ENCODE data around the gene SERPING1. TPM values are rescaled to one million over a fixed set of nuclear protein-coding genes. Genes with fewer than 3 reads are reported as not detected.

Gene SERPING1
- total RNA-seq, 2 experiments from 2014 or later: not detected

DNA sequence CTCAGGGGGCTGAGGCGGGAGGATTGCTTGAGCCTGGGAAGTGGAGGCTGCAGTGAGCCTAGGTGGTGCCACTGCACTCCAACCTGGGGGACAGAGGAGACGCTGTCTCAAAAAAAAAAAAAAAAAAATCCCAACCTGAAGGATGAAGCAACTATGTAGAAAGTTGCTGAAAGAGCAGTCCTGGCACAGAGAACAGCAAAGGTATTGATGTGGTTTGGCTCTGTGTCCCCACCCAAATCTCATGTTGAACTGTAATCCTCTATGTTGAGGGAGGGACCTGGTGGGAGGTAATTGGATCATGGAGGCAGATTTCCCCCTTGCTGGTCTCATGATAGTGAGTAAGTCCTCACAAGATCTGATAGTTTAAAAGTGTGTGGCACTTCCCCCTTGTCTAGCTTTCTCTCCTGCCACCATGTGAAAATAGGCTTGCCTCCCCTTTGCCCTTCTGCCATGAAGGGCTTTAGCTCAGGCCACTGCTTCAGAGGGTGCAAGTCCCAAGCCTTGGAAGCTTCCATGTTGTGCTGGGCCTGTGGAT is 10.7 kb upstream of the SERPING1 start:
- CTCF ChIA-PET: no interaction called here
- POLR2A ChIA-PET: no interaction called here

DNA sequence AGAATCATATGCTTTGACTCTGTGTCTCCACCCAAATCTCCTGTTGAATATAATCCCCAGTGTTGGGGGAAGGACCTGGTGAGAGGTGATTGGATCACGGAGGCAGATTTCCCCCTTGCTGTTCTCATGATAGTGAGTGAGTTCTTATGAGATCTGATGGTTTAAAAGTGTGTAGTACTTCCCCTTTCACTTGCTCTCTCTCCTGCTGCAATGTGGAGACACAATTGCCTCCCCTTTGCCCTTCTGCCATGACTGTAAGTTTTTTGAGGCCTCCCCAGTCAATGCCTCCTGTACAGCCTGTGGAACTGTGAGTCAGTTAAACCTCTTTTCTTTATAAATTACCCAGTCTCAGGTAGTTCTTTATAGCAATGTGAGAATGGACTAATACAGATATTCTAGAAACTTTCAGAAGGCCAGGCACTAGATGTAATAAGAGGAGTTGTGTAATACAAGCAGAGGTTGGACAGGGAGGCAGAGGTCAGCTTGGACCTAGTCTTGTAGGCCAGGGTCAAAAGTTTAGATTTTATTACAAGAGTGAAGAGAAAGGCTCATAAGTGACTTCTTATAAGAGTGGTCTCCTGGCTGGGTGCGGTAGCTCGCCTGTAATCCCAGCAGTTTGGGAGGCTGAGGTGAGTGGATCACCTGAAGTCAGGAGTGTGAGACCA is 9.3 kb upstream of the SERPING1 start:
- CTCF ChIA-PET: no interaction called here
- POLR2A ChIA-PET: no interaction called here

- ChIA-PET POLR2A (no interaction called here), CTCF (no interaction called here)
These were observed 1.1 kb upstream of the SERPING1 start for GRCh38 chr11:57596266-57596885.

- CTCF ChIA-PET: interaction anchor here (0.6 kb wide), 1 partner anchor 23 kb away, joined by 3 read pairs; no protein-coding TSS in a partner anchor
These were observed 688 bp downstream of the SERPING1 start for GRCh38 chr11:57597916-57598830.

DNA sequence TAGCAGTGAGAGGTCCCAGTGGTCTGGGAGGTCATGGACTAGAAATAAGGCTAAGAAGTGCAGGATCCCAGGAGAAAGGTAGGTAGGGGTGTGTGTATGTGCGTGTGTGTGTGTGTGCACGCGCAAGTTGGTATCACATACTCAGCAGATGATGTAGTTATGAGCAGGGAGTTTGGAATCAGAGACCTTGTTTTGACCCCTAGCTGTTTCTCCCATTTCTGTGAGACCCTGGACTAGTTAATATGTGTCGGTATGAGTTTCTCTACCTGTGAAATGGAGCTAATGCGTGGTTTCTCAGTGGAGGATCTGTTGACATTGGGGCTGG is 1.3 kb downstream of the SERPING1 start:
- ChIA-PET CTCF (interaction anchor here (0.6 kb wide), 1 partner anchor 24 kb away, joined by 3 read pairs; no protein-coding TSS in a partner anchor), POLR2A (no interaction called here)

More at GRCh38 chr11:57597916-57598830, 688 bp downstream of the SERPING1 start:
- POLR2A ChIA-PET: no interaction called here

DNA sequence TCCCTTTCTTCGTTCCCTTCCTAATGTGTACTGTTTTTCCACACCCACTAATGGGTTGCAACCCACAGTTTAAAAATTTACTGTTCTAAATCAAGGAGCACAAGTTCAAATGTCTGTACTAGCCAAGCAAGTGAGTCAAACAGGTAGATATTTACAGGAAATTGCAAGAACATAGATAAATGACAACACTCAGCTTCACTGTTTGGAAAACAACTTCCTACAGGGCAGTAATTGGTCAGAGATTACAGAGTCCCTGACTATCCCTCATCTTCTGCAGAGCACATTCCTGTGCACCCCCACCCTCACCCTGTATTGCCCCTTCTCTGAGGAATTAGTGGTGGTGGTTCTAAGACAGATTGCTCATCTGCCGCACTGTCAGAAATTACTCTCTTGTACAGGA is 1.9 kb downstream of the SERPING1 start:
- POLR2A ChIA-PET: no interaction called here

DNA sequence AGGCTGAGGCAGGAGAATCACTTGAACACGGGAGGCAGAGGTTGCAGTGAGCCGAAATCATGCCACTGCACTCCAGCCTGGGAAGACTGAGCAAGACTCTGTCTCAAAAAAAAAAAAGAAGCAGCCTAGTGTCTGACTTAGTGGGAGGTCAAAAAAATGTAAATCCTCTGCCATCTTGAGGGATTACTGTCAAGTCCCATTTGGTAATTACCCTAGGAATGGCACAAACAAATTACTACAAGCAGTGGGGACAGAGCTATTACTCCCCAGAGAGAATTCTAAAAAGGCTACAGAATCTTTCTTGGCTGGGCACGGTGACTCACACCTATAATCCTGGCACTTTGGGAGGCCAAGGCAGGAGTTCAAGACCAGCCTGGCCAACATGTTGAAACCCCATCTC is 3.8 kb downstream of the SERPING1 start:
- ChIA-PET CTCF (interaction anchor here (0.5 kb wide), 1 partner anchor 14 kb away, joined by 3 read pairs; no protein-coding TSS in a partner anchor), POLR2A (no interaction called here)

More for the DNA sequence above, 1.9 kb downstream of the SERPING1 start:
- CTCF ChIA-PET: no interaction called here

- POLR2A ChIA-PET: no interaction called here
- CTCF ChIA-PET: no interaction called here
These were observed 7.0 kb downstream of the SERPING1 start for GRCh38 chr11:57604296-57605027.

GRCh38 chr11:57605028-57605420 is 7.5 kb downstream of the SERPING1 start:
- CTCF ChIA-PET: no interaction called here
- POLR2A ChIA-PET: interaction anchor here (0.5 to 0.7 kb wide), 2 partner anchors 24 to 28 kb away, joined by 5 to 6 read pairs; no protein-coding TSS in a partner anchor

DNA sequence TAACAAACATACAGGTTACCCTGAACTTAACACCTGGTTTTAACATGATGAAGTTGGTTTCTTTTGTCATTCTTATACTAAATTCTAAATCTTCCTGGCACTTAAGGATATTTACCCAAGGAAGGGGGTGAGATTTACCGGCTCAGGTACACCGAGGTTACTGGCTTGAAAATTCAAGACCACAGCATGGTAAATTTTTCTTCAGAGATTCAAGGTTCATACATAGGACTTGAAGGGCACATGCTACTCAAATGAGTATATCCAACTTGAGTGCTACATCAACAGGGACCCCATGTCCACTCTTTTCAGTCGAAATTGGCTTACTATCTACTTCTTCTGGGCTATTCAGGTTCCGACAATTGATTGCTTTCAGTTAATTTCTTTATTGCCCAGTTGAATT is 12.7 kb downstream of the SERPING1 start:
- CTCF ChIA-PET: interaction anchor here (1.4 kb wide), 1 partner anchor 34 kb away, joined by 3 read pairs; no protein-coding TSS in a partner anchor
- POLR2A ChIA-PET: no interaction called here

GRCh38 chr11:57614234-57614772 is 16.8 kb downstream of the SERPING1 start:
- ChIA-PET CTCF (interaction anchor here (0.6 kb wide), 1 partner anchor 28 kb away, joined by 3 read pairs; no protein-coding TSS in a partner anchor), POLR2A (no interaction called here)

DNA sequence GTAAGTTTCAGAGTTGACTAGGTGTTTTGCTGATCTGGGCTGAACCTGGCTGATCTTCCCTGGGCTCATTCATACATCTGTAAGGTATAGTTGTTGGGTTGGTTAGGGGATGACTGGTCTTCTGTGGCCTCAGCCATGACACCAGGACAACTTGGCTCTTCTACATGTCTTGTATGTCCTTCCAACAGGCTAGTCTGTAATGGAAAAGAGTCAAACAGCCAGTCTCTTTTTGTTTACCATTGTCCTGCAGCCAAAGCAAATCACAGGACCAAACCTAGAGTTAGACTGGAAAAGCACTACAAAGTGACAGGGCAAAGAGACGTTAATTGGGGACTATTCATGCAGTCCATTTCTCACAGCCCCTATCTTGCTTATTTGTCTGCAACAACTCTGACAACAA is 17.8 kb downstream of the SERPING1 start:
- CTCF ChIA-PET: interaction anchor here (0.6 kb wide), 2 partner anchors 14 to 27 kb away, joined by 3 read pairs; no protein-coding TSS in a partner anchor

GRCh38 chr11:57616595-57616994 is 19.1 kb downstream of the SERPING1 start:
- CTCF ChIA-PET: no interaction called here

More for the DNA sequence above, 17.8 kb downstream of the SERPING1 start:
- POLR2A ChIA-PET: no interaction called here

DNA sequence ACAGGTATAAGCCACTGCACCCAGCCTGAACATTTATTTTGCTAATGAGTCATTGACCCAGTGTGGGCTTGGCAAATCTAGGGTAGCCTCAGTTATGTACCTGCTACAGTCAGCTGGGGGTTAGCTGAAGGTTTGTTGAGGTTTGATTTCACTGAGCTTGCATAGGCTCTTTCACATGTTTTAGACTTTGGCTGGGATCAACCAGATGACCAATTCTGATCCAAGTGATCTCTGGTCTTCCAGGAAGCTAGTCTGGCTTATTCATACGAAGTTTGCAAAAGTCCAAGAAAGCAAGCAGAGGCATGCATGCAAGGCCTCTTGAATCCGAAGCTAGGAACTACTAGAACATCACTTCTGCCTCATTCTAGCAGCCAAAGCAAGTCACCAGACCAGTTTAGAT is 21.0 kb downstream of the SERPING1 start:
- ChIA-PET CTCF (no interaction called here), POLR2A (no interaction called here)

More at GRCh38 chr11:57616595-57616994, 19.1 kb downstream of the SERPING1 start:
- POLR2A ChIA-PET: no interaction called here

- ChIA-PET POLR2A (no interaction called here), CTCF (interaction anchor here (0.7 kb wide), 1 partner anchor 11 kb away, joined by 3 read pairs; no protein-coding TSS in a partner anchor)
These were observed 21.8 kb downstream of the SERPING1 start for GRCh38 chr11:57619331-57619730.

DNA sequence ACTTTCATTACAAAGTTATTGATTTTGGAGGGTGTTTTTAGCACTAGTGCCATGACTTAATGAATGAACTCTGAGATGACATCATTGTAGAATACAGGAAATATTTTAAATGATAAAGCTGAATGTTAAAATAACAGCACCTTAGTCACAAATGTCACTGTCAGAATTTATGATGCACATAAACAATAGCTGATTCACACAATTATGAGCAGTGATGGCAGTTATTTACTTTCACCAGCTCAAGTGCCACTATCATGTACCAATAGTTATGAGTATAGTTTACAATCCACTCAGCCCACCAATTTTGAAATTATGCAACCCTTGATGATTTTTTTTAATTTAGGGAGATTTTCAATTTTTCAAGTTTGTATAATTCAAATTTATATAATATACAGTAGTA is 23.0 kb downstream of the SERPING1 start:
- ChIA-PET CTCF (interaction anchor here (0.5 kb wide), 1 partner anchor 45 kb away, joined by 3 read pairs; no protein-coding TSS in a partner anchor), POLR2A (no interaction called here)

- ChIA-PET CTCF (no interaction called here), POLR2A (no interaction called here)
These were observed 24.8 kb downstream of the SERPING1 start for GRCh38 chr11:57622263-57622662.

- CTCF ChIA-PET: interaction anchor here (1.0 to 1.2 kb wide), 2 partner anchors 9 to 57 kb away, joined by 3 read pairs; partner anchors contain the start of gene UBE2L6
These were observed 27.4 kb downstream of the SERPING1 start for GRCh38 chr11:57624864-57625263.

GRCh38 chr11:57626895-57627294 is 29.4 kb downstream of the SERPING1 start:
- POLR2A ChIA-PET: no interaction called here
- CTCF ChIA-PET: interaction anchor here (0.9 kb wide), 1 partner anchor 15 kb away, joined by 3 read pairs; no protein-coding TSS in a partner anchor

More at GRCh38 chr11:57624864-57625263, 27.4 kb downstream of the SERPING1 start:
- POLR2A ChIA-PET: no interaction called here
